Activated CD8-positive, alpha-beta T cell treated with anti-CD3 and anti-CD28 coated beads, Interleukin-2, amount 10 ng/mL, durations not matched to agents 7 days and 5 days (primary cell): ENCODE results near the gene ASIC1. TPM values are rescaled to one million over a fixed set of nuclear protein-coding genes. Genes with fewer than 3 reads are reported as not detected.

ENCODE experiments used
- ATAC-seq: fragments of 150-1000 bp; cut with Tn5 transposase; one replicate; pipeline ENCODE4 v1.10.0; 2021; ENCODE audit warnings: moderate library complexity
- CTCF ChIA-PET: fragments of 350-600 bp; sonication (Branson Sonifier 250); formaldehyde crosslinking; loops from one replicate; lab custom pipeline; 2021; ENCODE audit warnings: antibody characterized with exemption; lab: Charles Lee
- POLR2A ChIA-PET: fragments of 350-600 bp; sonication (Branson Sonifier 250); formaldehyde crosslinking; loops from one replicate; lab custom pipeline; 2021; ENCODE audit warnings: antibody characterized with exemption; lab: Charles Lee
- DNase-seq: peaks from one replicate; pipeline ENCODE4 v3.0.0-alpha.2; 2020
- H3K27ac Mint-ChIP-seq: one replicate; pipeline ENCODE4 v1.8.0; 2021; ENCODE audit warnings: mild to moderate bottlenecking, mixed read lengths
- H3K27me3 Mint-ChIP-seq: one replicate; pipeline ENCODE4 v1.8.0; 2021; ENCODE audit warnings: low read depth, mixed read lengths
- H3K36me3 Mint-ChIP-seq: one replicate; pipeline ENCODE4 v1.8.0; 2021; ENCODE audit warnings: low read depth, mixed read lengths
- H3K4me1 Mint-ChIP-seq: one replicate; pipeline ENCODE4 v1.8.0; 2021; ENCODE audit warnings: low read depth, mixed read lengths
- H3K4me3 Mint-ChIP-seq: one replicate; pipeline ENCODE4 v1.8.0; 2021; ENCODE audit warnings: mild to moderate bottlenecking, mixed read lengths
- H3K9me3 Mint-ChIP-seq: one replicate; pipeline ENCODE4 v1.8.0; 2022; ENCODE audit warnings: mixed read lengths; ENCODE audit not compliant: insufficient read depth
- total RNA-seq, 2 experiments: library from RNA; stranded (reverse); gene quantifications; one replicate each; pipeline ENCODE4 v1.2.3, GENCODE V29; 2021

The ASIC1 gene
- 10 to 100 TPM; 25.4 to 27.9 TPM for total RNA-seq

- Mint-ChIP-seq H3K27me3 (peaks cover 23% of the 10 kb centered on the region), H3K27ac (peak within 1 kb of the TSS; percentile 94), H3K9me3 (no peaks in the 10 kb centered on the region), H3K4me3 (peak within 1 kb of the TSS; percentile 83), H3K4me1 (peaks cover 55% of the 10 kb centered on the region), H3K36me3 (peaks cover 15% of the 10 kb centered on the region)
- POLR2A ChIA-PET = no interaction called here
- ATAC-seq (peak; percentile 48), DNase-seq (peak; percentile 61)
- CTCF ChIA-PET = interaction anchor here (0.9 to 6.2 kb wide), 17 partner anchors 9 to 118 kb away, joined by 3 to 100 read pairs (median 7); partner anchors contain the start of genes COX14 and SMARCD1
These were observed at the start of gene ASIC1 for GRCh38 chr12:50057000-50057841. Gene ASIC1 (plus strand): TSS chr12:50057596. CDS start chr12:50058767, 1,171 bp downstream.

- H3K4me3 Mint-ChIP-seq = no peak overlapping the region
- POLR2A ChIA-PET = interaction anchor here (0.5 kb wide), 1 partner anchor 19 kb away, joined by 3 read pairs; no protein-coding TSS in a partner anchor
- H3K36me3 Mint-ChIP-seq = peaks cover 46% of the 10 kb centered on the region
- peaks cover 25% of the 10 kb centered on the region for H3K4me1 Mint-ChIP-seq
- H3K27ac Mint-ChIP-seq = peak overlapping the region; percentile 35
- CTCF ChIA-PET = interaction anchor here (0.6 to 2.2 kb wide), 6 partner anchors 26 to 147 kb away, joined by 3 to 15 read pairs (median 4); no protein-coding TSS in a partner anchor
- ATAC-seq = peak; percentile 44
- H3K27me3 Mint-ChIP-seq = no peaks in the 10 kb centered on the region
- H3K9me3 Mint-ChIP-seq = no peaks in the 10 kb centered on the region
- DNase-seq = no peak
These were observed 43.8 kb upstream of the ASIC1 start for GRCh38 chr12:50013361-50014147.

- no peak for ATAC-seq
- no peaks in the 10 kb centered on the region for H3K27me3 Mint-ChIP-seq
- peak overlapping the region; percentile 8 for H3K27ac Mint-ChIP-seq
These were observed 43.1 kb upstream of the ASIC1 start for GRCh38 chr12:50014342-50014741.

GRCh38 chr12:50016501-50017475, 40.6 kb upstream of the ASIC1 start:
- Mint-ChIP-seq H3K9me3 (no peaks in the 10 kb centered on the region), H3K4me1 (peaks cover 39% of the 10 kb centered on the region), H3K27me3 (no peaks in the 10 kb centered on the region), H3K4me3 (no peak overlapping the region), H3K36me3 (peaks cover 48% of the 10 kb centered on the region), H3K27ac (no peak overlapping the region)
- CTCF ChIA-PET = interaction anchor here (1.1 to 1.6 kb wide), 5 partner anchors 9 to 54 kb away, joined by 3 to 12 read pairs (median 5); partner anchors contain the start of gene RACGAP1
- POLR2A ChIA-PET = no interaction called here
- DNase-seq (no peak), ATAC-seq (no peak)

More at GRCh38 chr12:50014342-50014741, 43.1 kb upstream of the ASIC1 start:
- Mint-ChIP-seq H3K4me1 (peaks cover 30% of the 10 kb centered on the region), H3K36me3 (peaks cover 49% of the 10 kb centered on the region), H3K4me3 (no peak overlapping the region), H3K9me3 (no peaks in the 10 kb centered on the region)
- DNase-seq = no peak
- POLR2A ChIA-PET = no interaction called here
- CTCF ChIA-PET = interaction anchor here (0.7 to 2.2 kb wide), 5 partner anchors 25 to 148 kb away, joined by 3 to 15 read pairs (median 5); no protein-coding TSS in a partner anchor

GRCh38 chr12:50017641-50018040, 39.8 kb upstream of the ASIC1 start:
- Mint-ChIP-seq H3K36me3 (peaks cover 54% of the 10 kb centered on the region), H3K27ac (no peak overlapping the region), H3K4me3 (no peak overlapping the region), H3K27me3 (no peaks in the 10 kb centered on the region), H3K9me3 (no peaks in the 10 kb centered on the region), H3K4me1 (peaks cover 43% of the 10 kb centered on the region)
- ChIA-PET CTCF (interaction anchor here (0.7 to 2.0 kb wide), 8 partner anchors 8 to 72 kb away, joined by 3 to 12 read pairs (median 5); partner anchors contain the start of gene RACGAP1), POLR2A (no interaction called here)
- no peak for ATAC-seq
- DNase-seq = no peak

- DNase-seq = no peak
- H3K4me1 Mint-ChIP-seq = peaks cover 48% of the 10 kb centered on the region
- ATAC-seq = no peak
- H3K27me3 Mint-ChIP-seq = no peaks in the 10 kb centered on the region
- no peak overlapping the region for H3K27ac Mint-ChIP-seq
- H3K36me3 Mint-ChIP-seq = peaks cover 57% of the 10 kb centered on the region
- CTCF ChIA-PET = interaction anchor here (0.7 to 2.0 kb wide), 6 partner anchors 9 to 73 kb away, joined by 3 to 12 read pairs (median 5); no protein-coding TSS in a partner anchor
- POLR2A ChIA-PET = interaction anchor here (0.7 kb wide), 1 partner anchor 350 kb away, joined by 3 read pairs; no protein-coding TSS in a partner anchor
- H3K4me3 Mint-ChIP-seq = no peak overlapping the region
- no peaks in the 10 kb centered on the region for H3K9me3 Mint-ChIP-seq
These were observed 39.2 kb upstream of the ASIC1 start for GRCh38 chr12:50018154-50018553.

GRCh38 chr12:50018968-50019367, 38.4 kb upstream of the ASIC1 start:
- DNase-seq = no peak
- ChIA-PET CTCF (interaction anchor here (1.5 to 2.0 kb wide), 2 partner anchors 10 to 74 kb away, joined by 4 to 6 read pairs; no protein-coding TSS in a partner anchor), POLR2A (interaction anchor here (0.7 kb wide), 1 partner anchor 351 kb away, joined by 3 read pairs; no protein-coding TSS in a partner anchor)
- H3K36me3 Mint-ChIP-seq = peaks cover 56% of the 10 kb centered on the region
- no peak overlapping the region for H3K27ac Mint-ChIP-seq
- peaks cover 50% of the 10 kb centered on the region for H3K4me1 Mint-ChIP-seq
- no peak overlapping the region for H3K4me3 Mint-ChIP-seq
- no peak for ATAC-seq
- no peaks in the 10 kb centered on the region for H3K9me3 Mint-ChIP-seq
- H3K27me3 Mint-ChIP-seq = no peaks in the 10 kb centered on the region

- ATAC-seq = no peak
- peaks cover 55% of the 10 kb centered on the region for H3K36me3 Mint-ChIP-seq
- no peaks in the 10 kb centered on the region for H3K9me3 Mint-ChIP-seq
- CTCF ChIA-PET = interaction anchor here (1.1 to 2.7 kb wide), 4 partner anchors 28 to 74 kb away, joined by 3 to 12 read pairs (median 5); no protein-coding TSS in a partner anchor
- no peaks in the 10 kb centered on the region for H3K27me3 Mint-ChIP-seq
- peaks cover 48% of the 10 kb centered on the region for H3K4me1 Mint-ChIP-seq
- no peak overlapping the region for H3K27ac Mint-ChIP-seq
- H3K4me3 Mint-ChIP-seq = no peak overlapping the region
- POLR2A ChIA-PET = no interaction called here
- DNase-seq = no peak
These were observed 37.9 kb upstream of the ASIC1 start for GRCh38 chr12:50019524-50019923.

GRCh38 chr12:50021031-50021430, 36.4 kb upstream of the ASIC1 start:
- Mint-ChIP-seq H3K27ac (no peak overlapping the region), H3K27me3 (no peaks in the 10 kb centered on the region), H3K4me1 (peaks cover 48% of the 10 kb centered on the region), H3K9me3 (no peaks in the 10 kb centered on the region), H3K4me3 (no peak overlapping the region), H3K36me3 (peaks cover 55% of the 10 kb centered on the region)
- CTCF ChIA-PET = interaction anchor here (0.6 to 2.7 kb wide), 8 partner anchors 12 to 91 kb away, joined by 3 to 14 read pairs (median 4); partner anchors contain the start of gene COX14
- DNase-seq (no peak), ATAC-seq (no peak)
- POLR2A ChIA-PET = no interaction called here

GRCh38 chr12:50022903-50023302, 34.5 kb upstream of the ASIC1 start:
- Mint-ChIP-seq H3K27ac (no peak overlapping the region), H3K27me3 (no peaks in the 10 kb centered on the region), H3K4me1 (peaks cover 49% of the 10 kb centered on the region), H3K9me3 (no peaks in the 10 kb centered on the region), H3K36me3 (peaks cover 50% of the 10 kb centered on the region), H3K4me3 (peak overlapping the region; percentile 94)
- ATAC-seq (no peak), DNase-seq (no peak)
- POLR2A ChIA-PET = no interaction called here
- CTCF ChIA-PET = interaction anchor here (1.1 to 1.3 kb wide), 2 partner anchors 55 to 89 kb away, joined by 4 to 6 read pairs; partner anchors contain the start of gene COX14
